ENCODE data around the gene MPPED2. TPM values are rescaled to one million over a fixed set of nuclear protein-coding genes. Genes with fewer than 3 reads are reported as not detected.

The MPPED2 gene
- total and polyA plus RNA-seq, 10 of the 15 experiments (the other 5 are each of a cell fraction or from before 2014, with no cell fraction given), result not detected

DNA sequence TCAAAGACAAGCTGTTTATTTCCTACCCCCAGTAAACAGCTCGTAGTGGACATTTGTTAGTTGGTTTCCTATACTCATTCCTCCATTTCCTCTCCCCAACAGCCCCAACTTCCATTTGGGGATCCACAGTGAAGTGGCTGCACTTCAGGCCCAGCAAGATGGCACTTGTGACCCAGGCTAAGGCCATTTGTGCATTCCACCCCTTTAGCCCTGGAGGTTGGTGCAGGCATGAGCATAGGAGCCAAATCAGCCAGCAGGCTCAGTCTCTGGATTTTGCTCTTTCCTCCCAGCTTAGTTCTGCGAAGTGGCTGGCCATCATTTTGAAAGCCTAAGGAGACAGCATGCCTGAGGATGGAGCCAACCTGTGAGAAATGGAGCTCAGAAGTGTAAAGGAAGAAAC is 122.9 kb downstream of the MPPED2 start:
- Histone ChIP-seq H3K4me2 (ENCODE audit: control insufficient read depth, insufficient read depth) (no peak overlapping the region), H3K27me3 (replicated peaks in 1 of 2; ENCODE audit: control insufficient read depth in 2 of 2, insufficient read depth in 2 of 2, low read length in 1 of 2) (no peaks in the 10 kb centered on the region; a peak in 1 of 4 replicates), H4K20me1 (ENCODE audit: control insufficient read depth, insufficient read depth) (no peaks in the 10 kb centered on the region), H3K79me2 (ENCODE audit: control insufficient read depth, insufficient read depth, low read length) (no peaks in the 10 kb centered on the region), H2AFZ (ENCODE audit: control insufficient read depth, low read depth, low read length) (no peak overlapping the region), H3K4me1 (ENCODE audit: control insufficient read depth, insufficient read depth, low read length) (no peaks in the 10 kb centered on the region), H3K9me3 (replicated peaks; ENCODE audit: control insufficient read depth, insufficient read depth, low read length) (no peaks in the 10 kb centered on the region), H3K27ac (ENCODE audit: control insufficient read depth, insufficient read depth) (no peak overlapping the region), H3K36me3 (ENCODE audit: control insufficient read depth in 2 of 2, insufficient read depth in 2 of 2, low read length in 1 of 2) (no peaks in the 10 kb centered on the region), H3K9ac (ENCODE audit: control insufficient read depth, insufficient read depth, low read length) (no peak overlapping the region), H3K4me3 (no peak overlapping the region)
- no TSS peak for BruUV-seq (replicated peaks)
- TF ChIP-seq TARDBP (IDR thresholded peaks at IDR 0.05; ENCODE audit: borderline replicate concordance), result no peak
- TF ChIP-seq ASH2L (IDR thresholded peaks at IDR 0.05; ENCODE audit: borderline replicate concordance, low read depth), result no peak
- no peak for TF ChIP-seq GABPA (IDR thresholded peaks at IDR 0.05; ENCODE audit: low read depth)
- TF ChIP-seq POU2F2 (IDR thresholded peaks at IDR 0.05; ENCODE audit: borderline replicate concordance, low read depth, low read length), result no peak
- no peak for TF ChIP-seq POLR2AphosphoS2 (IDR thresholded peaks at IDR 0.05; ENCODE audit: low read depth, low read length)
- TF ChIP-seq NRF1 (conservative IDR thresholded peaks at IDR 0.05; ENCODE audit: low read depth, low read length), result no peak
- TF ChIP-seq MEF2B (IDR thresholded peaks at IDR 0.05; ENCODE audit: partially characterized antibody, poor library complexity, severe bottlenecking), result no peak
- no peak for TF ChIP-seq PML (IDR thresholded peaks at IDR 0.05; ENCODE audit: low read length)
- no peak for TF ChIP-seq IRF4 (IDR thresholded peaks at IDR 0.05; ENCODE audit: low read depth, low read length)
- intact Hi-C loops (cut with micrococcal nuclease; ENCODE audit: unreplicated experiment) (no loop called here), in situ Hi-C loops (cut with MboI) (no loop called here)
- ChIA-PET CTCF (no interaction called here), SMC1A (ENCODE audit: uncharacterized antibody, unreplicated experiment) (no interaction called here), RAD21 (ENCODE audit: unreplicated experiment) (no interaction called here), POLR2A (no interaction called here)
- ATAC-seq (no peak), DNase-seq (ENCODE audit: low read depth, low spot score) (no peak), FAIRE-seq (no peak)
- WGBS (ENCODE audit: insufficient coverage, insufficient replicate concordance, low lambda C conversion rate, missing lambda C conversion rate), result 47% methylated on average over 2 of the region's 2 CpGs

- no peak overlapping the region for H2AFZ ChIP-seq (ENCODE audit: control insufficient read depth, low read depth, low read length)
- no peaks in the 10 kb centered on the region for H3K9me3 ChIP-seq (replicated peaks; ENCODE audit: control insufficient read depth, insufficient read depth, low read length)
- DNase-seq (ENCODE audit: low read depth, low spot score), result no peak
- H3K4me3 ChIP-seq, result no peak overlapping the region
- FAIRE-seq, result no peak
- H3K9ac ChIP-seq (ENCODE audit: control insufficient read depth, insufficient read depth, low read length), result no peak overlapping the region
- H3K4me2 ChIP-seq (ENCODE audit: control insufficient read depth, insufficient read depth), result no peak overlapping the region
- CTCF ChIA-PET, result no interaction called here
- intact Hi-C loops (cut with micrococcal nuclease; ENCODE audit: unreplicated experiment), result no loop called here
- no peaks in the 10 kb centered on the region for H4K20me1 ChIP-seq (ENCODE audit: control insufficient read depth, insufficient read depth)
- RAD21 ChIA-PET (ENCODE audit: unreplicated experiment), result no interaction called here
- no peaks in the 10 kb centered on the region for H3K79me2 ChIP-seq (ENCODE audit: control insufficient read depth, insufficient read depth, low read length)
- in situ Hi-C loops (cut with MboI), result no loop called here
- 67% methylated on average over 3 of the region's 3 CpGs for WGBS (ENCODE audit: insufficient coverage, insufficient replicate concordance, low lambda C conversion rate, missing lambda C conversion rate)
- SMC1A ChIA-PET (ENCODE audit: uncharacterized antibody, unreplicated experiment), result no interaction called here
- no peak overlapping the region for H3K27ac ChIP-seq (ENCODE audit: control insufficient read depth, insufficient read depth)
- H3K27me3 ChIP-seq (replicated peaks in 1 of 2; ENCODE audit: control insufficient read depth in 2 of 2, insufficient read depth in 2 of 2, low read length in 1 of 2), result no peaks in the 10 kb centered on the region; a peak in 1 of 4 replicates
- ATAC-seq, result no peak
- POLR2A ChIA-PET, result no interaction called here
- H3K36me3 ChIP-seq (ENCODE audit: control insufficient read depth in 2 of 2, insufficient read depth in 2 of 2, low read length in 1 of 2), result no peaks in the 10 kb centered on the region
- BruUV-seq (replicated peaks), result no TSS peak
- no peaks in the 10 kb centered on the region for H3K4me1 ChIP-seq (ENCODE audit: control insufficient read depth, insufficient read depth, low read length)
- TF ChIP-seq HDGF (IDR thresholded peaks at IDR 0.05), result no peak
- no peak for TF ChIP-seq TCF3 (IDR thresholded peaks at IDR 0.05; ENCODE audit: borderline replicate concordance, insufficient read depth, low read depth, low read length)
- no peak for TF ChIP-seq ZNF622 (IDR thresholded peaks at IDR 0.05)
- TF ChIP-seq GATAD2B (conservative IDR thresholded peaks at IDR 0.05; ENCODE audit: low read depth), result no peak
- TF ChIP-seq, protein P1, sequence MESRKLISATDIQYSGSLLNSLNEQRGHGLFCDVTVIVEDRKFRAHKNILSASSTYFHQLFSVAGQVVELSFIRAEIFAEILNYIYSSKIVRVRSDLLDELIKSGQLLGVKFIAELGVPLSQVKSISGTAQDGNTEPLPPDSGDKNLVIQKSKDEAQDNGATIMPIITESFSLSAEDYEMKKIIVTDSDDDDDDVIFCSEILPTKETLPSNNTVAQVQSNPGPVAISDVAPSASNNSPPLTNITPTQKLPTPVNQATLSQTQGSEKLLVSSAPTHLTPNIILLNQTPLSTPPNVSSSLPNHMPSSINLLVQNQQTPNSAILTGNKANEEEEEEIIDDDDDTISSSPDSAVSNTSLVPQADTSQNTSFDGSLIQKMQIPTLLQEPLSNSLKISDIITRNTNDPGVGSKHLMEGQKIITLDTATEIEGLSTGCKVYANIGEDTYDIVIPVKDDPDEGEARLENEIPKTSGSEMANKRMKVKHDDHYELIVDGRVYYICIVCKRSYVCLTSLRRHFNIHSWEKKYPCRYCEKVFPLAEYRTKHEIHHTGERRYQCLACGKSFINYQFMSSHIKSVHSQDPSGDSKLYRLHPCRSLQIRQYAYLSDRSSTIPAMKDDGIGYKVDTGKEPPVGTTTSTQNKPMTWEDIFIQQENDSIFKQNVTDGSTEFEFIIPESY (IDR thresholded peaks at IDR 0.05), result no peak
- TF ChIP-seq ZNF24 (IDR thresholded peaks at IDR 0.05), result no peak
- TF ChIP-seq TARDBP (IDR thresholded peaks at IDR 0.05; ENCODE audit: borderline replicate concordance), result no peak
Measured at GRCh38 chr11:30462421-30462820, 123.7 kb downstream of the MPPED2 start.

All from GM12878 (cell line).